Measurements from ENCODE around the gene HBE1. TPM values are rescaled to one million over a fixed set of nuclear protein-coding genes. Genes with fewer than 3 reads are reported as not detected.

Gene HBE1
- total and polyA plus RNA-seq, 2 of the 4 experiments (the other 2 are of a cell fraction): 3.2 to 12.7 TPM

DNA sequence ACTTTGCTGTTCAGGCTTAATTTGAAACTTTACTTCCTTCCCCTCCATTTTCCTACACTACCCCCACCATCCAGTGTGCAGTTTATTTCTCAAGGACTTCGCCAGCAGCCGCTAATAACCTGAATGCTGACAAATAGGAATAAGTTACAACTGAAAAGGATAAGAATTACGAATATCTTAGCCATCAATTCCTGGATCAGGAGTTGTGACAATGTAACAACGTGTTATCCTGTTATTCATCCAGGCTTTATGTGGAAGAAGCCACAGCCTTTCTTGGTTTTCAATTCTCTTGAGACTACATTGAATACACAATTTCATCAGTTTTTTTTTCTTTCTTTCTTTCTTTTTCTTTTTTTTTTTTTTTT, 25.9 kb downstream of the HBE1 start:
- Histone ChIP-seq H3K56ac (ENCODE audit: extremely low read depth, insufficient read depth, low read length) (no peak overlapping the region), H3K9me3 (ENCODE audit: control insufficient read depth, insufficient read depth, low read length) (no peaks in the 10 kb centered on the region), H3K27me3 (ENCODE audit: control insufficient read depth, insufficient read depth, low read length) (no peaks in the 10 kb centered on the region), H3K23ac (ENCODE audit: low read depth, low read length) (no peak overlapping the region), H3K36me3 (ENCODE audit: control insufficient read depth, insufficient read depth, low read length) (no peaks in the 10 kb centered on the region), H2BK5ac (ENCODE audit: low read depth, low read length, poor library complexity, severe bottlenecking) (no peak overlapping the region), H2AFZ (replicated peaks; ENCODE audit: low read length, poor library complexity) (no peak overlapping the region), H3K18ac (ENCODE audit: low read depth, low read length) (no peak overlapping the region), H2BK15ac (ENCODE audit: low read depth, low read length) (peak overlapping the region; percentile 23; the same call in 1 of the 3 replicates), H3K79me1 (ENCODE audit: low read depth in 1 of 2, low read length in 2 of 2) (no peaks in the 10 kb centered on the region), H2AK5ac (ENCODE audit: low read depth, low read length) (no peak overlapping the region), H4K20me1 (ENCODE audit: insufficient read depth, low read length) (no peaks in the 10 kb centered on the region), H3K4me1 (ENCODE audit: control insufficient read depth, insufficient read depth, low read length) (peaks cover 2% of the 10 kb centered on the region; the same call in 1 of the 2 replicates), H4K91ac (ENCODE audit: insufficient read depth, low read depth, low read length) (no peak overlapping the region), H3K4ac (ENCODE audit: low read depth, low read length) (peak overlapping the region; percentile 4; the same call in 1 of the 2 replicates), H3K9me1 (ENCODE audit: insufficient read depth, low read length) (peaks cover 7% of the 10 kb centered on the region; the same call in 1 of the 2 replicates), H2BK120ac (ENCODE audit: low read depth, low read length) (no peak overlapping the region), H3K4me2 (ENCODE audit: low read depth, low read length) (no peak overlapping the region), H2BK20ac (ENCODE audit: low read depth, low read length) (peak overlapping the region; percentile 64; the same call in 1 of the 2 replicates), H3K14ac (replicated peaks; ENCODE audit: low read depth, low read length) (no peak overlapping the region), H3K27ac (ENCODE audit: insufficient read depth, low read length) (no peak overlapping the region), H2AK9ac (replicated peaks; ENCODE audit: low read depth, low read length, poor library complexity) (no peak overlapping the region), H3K4me3 (ENCODE audit: insufficient read depth, low read depth, low read length) (no peak overlapping the region), H3K9ac (ENCODE audit: low read depth, low read length) (no peak overlapping the region), H4K8ac (ENCODE audit: low read depth in 2 of 2, low read length in 2 of 2) (no peak overlapping the region), H4K5ac (ENCODE audit: low read depth, low read length) (no peak overlapping the region)
- POLR2A ChIA-PET (ENCODE audit: unreplicated experiment): no interaction called here
- dilution Hi-C loops (cut with HindIII; ENCODE audit: low sequenced_read_pairs, unreplicated experiment): no loop called here
- intact Hi-C loops (cut with micrococcal nuclease): no loop called here
- DNase-seq: no peak
- CTCF ChIA-PET: interaction anchor here (0.6 kb wide), 1 partner anchor 1058 kb away, joined by 8 read pairs; no protein-coding TSS in a partner anchor
- in situ Hi-C loops (cut with MboI; ENCODE audit: low sequenced_read_pairs): no loop called here
- ATAC-seq (ENCODE audit: low read depth): no peak
- TF ChIP-seq, protein P1, sequence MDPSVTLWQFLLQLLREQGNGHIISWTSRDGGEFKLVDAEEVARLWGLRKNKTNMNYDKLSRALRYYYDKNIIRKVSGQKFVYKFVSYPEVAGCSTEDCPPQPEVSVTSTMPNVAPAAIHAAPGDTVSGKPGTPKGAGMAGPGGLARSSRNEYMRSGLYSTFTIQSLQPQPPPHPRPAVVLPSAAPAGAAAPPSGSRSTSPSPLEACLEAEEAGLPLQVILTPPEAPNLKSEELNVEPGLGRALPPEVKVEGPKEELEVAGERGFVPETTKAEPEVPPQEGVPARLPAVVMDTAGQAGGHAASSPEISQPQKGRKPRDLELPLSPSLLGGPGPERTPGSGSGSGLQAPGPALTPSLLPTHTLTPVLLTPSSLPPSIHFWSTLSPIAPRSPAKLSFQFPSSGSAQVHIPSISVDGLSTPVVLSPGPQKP (IDR thresholded peaks at IDR 0.05; ENCODE audit: borderline replicate concordance, low read depth, low read length): no peak
- no peak for TF ChIP-seq CEBPB (IDR thresholded peaks at IDR 0.05; ENCODE audit: low read depth, low read length)
- TF ChIP-seq RFX5 (IDR thresholded peaks at IDR 0.05; ENCODE audit: low read depth, low read length): no peak
- TF ChIP-seq POLR2A (IDR thresholded peaks at IDR 0.05; ENCODE audit: low read depth, low read length): no peak
- no peak for TF ChIP-seq RAD21 (IDR thresholded peaks at IDR 0.05; ENCODE audit: low read length)
- no peak for TF ChIP-seq CHD1 (IDR thresholded peaks at IDR 0.05; ENCODE audit: low read depth, low read length)
- TF ChIP-seq, protein P2, sequence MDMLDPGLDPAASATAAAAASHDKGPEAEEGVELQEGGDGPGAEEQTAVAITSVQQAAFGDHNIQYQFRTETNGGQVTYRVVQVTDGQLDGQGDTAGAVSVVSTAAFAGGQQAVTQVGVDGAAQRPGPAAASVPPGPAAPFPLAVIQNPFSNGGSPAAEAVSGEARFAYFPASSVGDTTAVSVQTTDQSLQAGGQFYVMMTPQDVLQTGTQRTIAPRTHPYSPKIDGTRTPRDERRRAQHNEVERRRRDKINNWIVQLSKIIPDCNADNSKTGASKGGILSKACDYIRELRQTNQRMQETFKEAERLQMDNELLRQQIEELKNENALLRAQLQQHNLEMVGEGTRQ (IDR thresholded peaks at IDR 0.05; ENCODE audit: low read depth, low read length): no peak
- TF ChIP-seq MXI1 (IDR thresholded peaks at IDR 0.05; ENCODE audit: borderline replicate concordance, low read depth, low read length): no peak
- TF ChIP-seq MAFK (IDR thresholded peaks at IDR 0.05; ENCODE audit: low read depth, low read length): no peak
- TF ChIP-seq, protein P3, sequence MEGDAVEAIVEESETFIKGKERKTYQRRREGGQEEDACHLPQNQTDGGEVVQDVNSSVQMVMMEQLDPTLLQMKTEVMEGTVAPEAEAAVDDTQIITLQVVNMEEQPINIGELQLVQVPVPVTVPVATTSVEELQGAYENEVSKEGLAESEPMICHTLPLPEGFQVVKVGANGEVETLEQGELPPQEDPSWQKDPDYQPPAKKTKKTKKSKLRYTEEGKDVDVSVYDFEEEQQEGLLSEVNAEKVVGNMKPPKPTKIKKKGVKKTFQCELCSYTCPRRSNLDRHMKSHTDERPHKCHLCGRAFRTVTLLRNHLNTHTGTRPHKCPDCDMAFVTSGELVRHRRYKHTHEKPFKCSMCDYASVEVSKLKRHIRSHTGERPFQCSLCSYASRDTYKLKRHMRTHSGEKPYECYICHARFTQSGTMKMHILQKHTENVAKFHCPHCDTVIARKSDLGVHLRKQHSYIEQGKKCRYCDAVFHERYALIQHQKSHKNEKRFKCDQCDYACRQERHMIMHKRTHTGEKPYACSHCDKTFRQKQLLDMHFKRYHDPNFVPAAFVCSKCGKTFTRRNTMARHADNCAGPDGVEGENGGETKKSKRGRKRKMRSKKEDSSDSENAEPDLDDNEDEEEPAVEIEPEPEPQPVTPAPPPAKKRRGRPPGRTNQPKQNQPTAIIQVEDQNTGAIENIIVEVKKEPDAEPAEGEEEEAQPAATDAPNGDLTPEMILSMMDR (conservative IDR thresholded peaks at IDR 0.05; ENCODE audit: low read depth, low read length): no peak
- no peak for TF ChIP-seq FOS (IDR thresholded peaks at IDR 0.05; ENCODE audit: low read depth, low read length)
- TF ChIP-seq SMC3 (IDR thresholded peaks at IDR 0.05; ENCODE audit: low read depth, low read length): no peak
- no peak for TF ChIP-seq BHLHE40 (IDR thresholded peaks at IDR 0.05; ENCODE audit: low read depth, low read length)
- no peak for TF ChIP-seq RCOR1 (IDR thresholded peaks at IDR 0.05; ENCODE audit: insufficient replicate concordance, low read length)
- no peak for TF ChIP-seq NFE2L2 (IDR thresholded peaks at IDR 0.05; ENCODE audit: low read depth, low read length)
- no peak for TF ChIP-seq MAZ (IDR thresholded peaks at IDR 0.05; ENCODE audit: borderline replicate concordance, low read depth, low read length)
- BruUV-seq (replicated peaks): no TSS peak
- WGBS, 2 experiments (ENCODE audit: extremely low coverage in 2 of 2, insufficient read length in 1 of 2): no CpG with 5 or more reads among the region's 4 CpGs
